ENCODE measurements around the gene SYNE4. TPM values are rescaled to one million over a fixed set of nuclear protein-coding genes. Genes with fewer than 3 reads are reported as not detected.

SYNE4 gene
- total and polyA plus RNA-seq, 2 of the 13 experiments (the other 11 are each of a cell fraction or from before 2014, with no cell fraction given), result 13.7 to 23.0 TPM

GRCh38 chr19:35995048-35995993 is 13.3 kb downstream of the SYNE4 start, which contains the start of gene SDHAF1 (continued):
- TF ChIP-seq RERE (CRISPR knock-in tag; IDR thresholded peaks at IDR 0.05; ENCODE audit: low read depth) (no peak), GATA4 (IDR thresholded peaks at IDR 0.05; ENCODE audit: borderline replicate concordance, low read depth) (0 out of 2 replicates have a peak, but pooled peaks have one; percentile 4), ZNF704 (CRISPR knock-in tag; IDR thresholded peaks at IDR 0.05; ENCODE audit: borderline replicate concordance) (peak; percentile 56; the same call in 1 of the 2 replicates), ZHX2 (IDR thresholded peaks at IDR 0.05; ENCODE audit: low read depth) (no peak; the same call in none of the 2 replicates), ZHX2 (CRISPR knock-in tag; IDR thresholded peaks at IDR 0.05; ENCODE audit: borderline replicate concordance) (no peak), ZNF773 (CRISPR knock-in tag; IDR thresholded peaks at IDR 0.05; ENCODE audit: borderline replicate concordance) (peak; percentile 50; the same call in 1 of the 2 replicates), HMG20A (CRISPR knock-in tag; IDR thresholded peaks at IDR 0.05; ENCODE audit: borderline replicate concordance) (no peak), FIP1L1 (IDR thresholded peaks at IDR 0.05; ENCODE audit: borderline replicate concordance, insufficient read depth, low read depth, low read length) (no peak), ZNF121 (CRISPR knock-in tag; IDR thresholded peaks at IDR 0.05) (no peak), CERS6 (CRISPR knock-in tag; IDR thresholded peaks at IDR 0.05) (no peak), SP5 (CRISPR knock-in tag; IDR thresholded peaks at IDR 0.05; ENCODE audit: borderline replicate concordance, low read depth) (peak; percentile 91), ZSCAN25 (CRISPR knock-in tag; IDR thresholded peaks at IDR 0.05) (0 out of 2 replicates have a peak, but pooled peaks have one; percentile 40), LCORL (IDR thresholded peaks at IDR 0.05) (no peak), LCORL (CRISPR knock-in tag; IDR thresholded peaks at IDR 0.05) (peak; percentile 70; the same call in 1 of the 2 replicates)

Measured in HepG2 (cell line).